Measurements from ENCODE around the gene SLC16A9.

SLC16A9 gene

DNA sequence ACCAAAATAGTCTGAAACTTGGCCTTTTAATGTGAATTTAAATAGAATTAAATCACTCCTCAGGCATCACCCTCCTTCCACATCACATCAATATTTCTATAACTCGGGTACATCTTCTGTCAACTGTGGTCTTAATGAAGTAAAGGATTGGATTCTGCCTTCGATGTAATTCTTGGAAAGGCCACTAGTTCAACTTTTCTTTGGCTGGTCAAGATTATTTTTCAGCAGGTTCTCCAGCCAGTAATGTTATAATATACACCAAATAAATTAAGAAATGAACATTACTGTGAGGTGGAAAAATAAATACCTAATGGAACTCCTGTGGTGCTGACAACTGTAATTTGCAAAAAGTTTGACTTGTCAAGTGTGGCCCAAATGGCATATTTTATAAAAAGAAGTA, 9.7 kb upstream of the SLC16A9 start:
- no peak for DNase-seq (ENCODE audit: low spot score)

DNA sequence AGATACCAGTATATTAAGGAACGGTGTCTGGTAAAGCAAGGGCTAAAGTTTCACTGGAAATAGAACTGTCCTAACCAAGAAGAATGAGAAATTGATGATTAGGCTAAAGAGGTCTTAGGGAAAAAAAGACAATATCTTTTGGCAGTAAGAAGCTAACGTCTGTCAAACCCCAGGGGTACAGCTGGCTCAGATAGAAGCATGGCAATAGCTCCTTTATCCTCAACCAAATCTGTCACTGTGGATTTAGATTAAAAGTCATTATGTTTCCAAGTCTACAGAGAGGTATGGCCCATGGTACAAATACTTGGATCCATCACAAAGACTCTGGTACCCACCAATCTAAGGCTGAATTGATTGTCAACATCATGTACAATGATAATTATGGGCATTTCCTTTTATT, 8.6 kb upstream of the SLC16A9 start:
- DNase-seq (ENCODE audit: low spot score), result no peak

- DNase-seq (ENCODE audit: low spot score), result no peak
Observed at GRCh38 chr10:59713196-59713821, 3.7 kb upstream of the SLC16A9 start.

DNA sequence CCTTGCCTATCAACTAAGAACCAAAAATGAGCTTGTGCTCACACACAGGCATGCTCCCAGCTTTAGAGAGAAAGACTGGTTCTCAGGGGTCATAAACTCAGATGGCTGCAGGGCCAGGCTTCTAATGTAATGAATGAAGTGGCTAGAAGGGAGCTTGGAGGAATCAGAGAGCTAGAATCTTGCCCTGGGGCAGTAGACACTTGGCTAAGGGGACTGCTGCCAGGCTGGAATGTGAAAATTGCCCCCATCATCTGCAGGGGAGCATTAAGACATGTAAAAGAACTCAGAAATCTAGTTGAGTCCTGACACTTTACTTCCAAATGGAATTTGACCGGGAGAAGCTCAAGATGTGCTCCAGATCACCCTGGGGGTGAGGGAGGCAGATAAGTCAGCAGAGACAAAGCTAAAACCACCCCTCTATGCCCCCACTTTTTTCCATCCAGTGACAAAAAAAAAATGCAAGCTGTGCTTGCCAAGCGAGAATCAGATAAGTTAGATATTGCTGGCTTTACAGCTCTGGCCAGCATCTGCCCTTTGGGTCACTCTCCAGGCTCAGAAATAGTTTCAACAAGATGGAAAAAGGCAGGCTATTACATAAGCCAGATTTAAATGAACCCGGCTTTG, 2.3 kb upstream of the SLC16A9 start:
- no peak for DNase-seq (ENCODE audit: low spot score)

DNA sequence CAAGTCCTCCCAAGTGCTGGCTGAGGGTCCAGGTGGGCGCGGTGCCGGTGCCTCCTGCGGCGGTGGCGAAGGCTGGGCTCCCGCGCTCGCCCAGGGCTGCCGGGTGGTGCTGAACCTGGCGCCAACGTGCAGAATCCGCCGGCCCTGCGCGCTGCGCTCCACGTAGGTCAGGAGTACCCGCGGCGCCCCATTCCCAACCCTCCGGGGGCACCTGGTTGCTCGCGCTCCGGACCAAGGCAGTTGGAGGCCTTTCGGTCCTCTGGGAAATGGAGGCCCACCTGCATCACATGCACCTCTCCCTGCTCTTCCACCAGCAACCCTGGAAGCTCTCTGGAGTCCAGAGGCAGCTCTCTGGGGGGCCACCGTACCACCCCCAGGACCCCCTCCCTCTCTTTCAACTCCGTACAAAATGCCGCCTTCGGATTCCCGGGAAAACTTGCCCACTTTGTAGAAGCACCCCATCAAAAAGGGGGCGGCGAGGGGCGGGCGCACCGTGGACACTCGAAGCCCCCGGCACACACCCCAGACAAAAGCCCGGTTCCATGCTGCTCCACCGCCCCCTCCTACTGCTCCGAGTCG, 745 bp downstream of the SLC16A9 start:
- DNase-seq (ENCODE audit: low spot score), result peak; percentile 6

DNA sequence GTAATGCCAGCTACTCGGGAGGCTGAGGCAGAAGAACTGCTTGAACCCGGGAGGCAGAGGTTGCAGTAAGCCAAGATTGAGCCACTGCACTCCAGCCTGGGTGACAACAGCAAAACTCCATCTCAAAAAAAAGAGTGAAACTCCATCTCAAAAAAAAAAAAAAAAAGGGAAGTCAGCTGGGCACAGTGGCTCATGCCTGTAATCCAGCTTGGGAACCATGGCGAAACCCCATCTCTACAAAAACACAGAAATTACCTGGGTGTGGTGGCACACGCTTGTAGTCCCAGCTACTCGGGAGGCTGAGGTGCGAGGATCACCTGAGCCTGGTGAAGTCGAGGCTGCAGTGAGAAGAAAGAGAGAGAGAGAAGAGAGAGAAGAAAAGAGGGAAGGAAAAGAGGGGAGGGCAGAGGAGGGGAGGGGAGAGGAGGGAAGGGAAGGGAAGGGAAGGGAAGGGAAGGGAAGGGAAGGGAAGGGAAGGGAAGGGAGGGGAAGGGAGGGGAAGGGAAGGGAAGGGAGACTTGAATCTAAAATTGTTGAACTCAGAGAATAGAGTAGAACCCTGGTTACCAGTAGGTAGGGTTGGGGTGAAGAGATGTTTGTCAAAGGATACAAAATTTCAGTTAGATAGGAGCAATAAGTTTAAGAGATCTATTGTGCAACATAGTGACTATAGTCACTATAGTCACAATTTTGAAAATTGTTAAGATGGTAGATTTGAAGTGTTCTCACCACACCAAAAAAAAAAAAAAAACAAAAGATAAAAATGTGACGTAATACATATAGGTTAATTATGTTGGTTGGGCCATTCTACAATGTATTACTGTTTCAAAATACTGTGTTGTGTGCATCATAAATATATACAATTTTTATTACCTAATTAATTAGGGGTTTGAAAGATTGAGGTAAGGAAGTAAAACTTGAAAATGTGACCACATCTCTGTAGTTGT, 2.5 kb downstream of the SLC16A9 start:
- no peak for DNase-seq (ENCODE audit: low spot score)

DNA sequence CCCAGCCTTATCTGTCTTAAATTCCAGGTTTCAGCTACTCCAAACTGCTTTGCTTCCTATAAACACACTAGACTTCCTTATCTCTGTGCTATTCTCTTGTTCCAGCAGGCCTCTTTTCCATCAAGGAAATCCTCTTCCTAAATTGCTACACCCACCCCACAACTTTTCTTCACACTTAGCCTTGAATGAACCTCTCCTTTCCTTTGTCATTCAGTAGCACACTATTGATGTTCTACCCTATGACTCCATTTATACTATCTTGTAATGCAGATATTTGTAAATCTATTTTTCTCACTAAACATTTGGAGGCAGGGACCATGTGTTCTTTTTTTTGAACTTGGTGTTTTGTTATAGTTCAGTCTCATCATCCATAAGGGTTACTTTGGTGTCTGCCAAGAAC, 3.7 kb downstream of the SLC16A9 start:
- no peak for DNase-seq (ENCODE audit: low spot score)

GRCh38 chr10:59704630-59705029, 5.0 kb downstream of the SLC16A9 start:
- DNase-seq (ENCODE audit: low spot score), result no peak

- peak; percentile 44 for DNase-seq (ENCODE audit: low spot score)
Observed at GRCh38 chr10:59702347-59702746, 7.3 kb downstream of the SLC16A9 start.

DNA sequence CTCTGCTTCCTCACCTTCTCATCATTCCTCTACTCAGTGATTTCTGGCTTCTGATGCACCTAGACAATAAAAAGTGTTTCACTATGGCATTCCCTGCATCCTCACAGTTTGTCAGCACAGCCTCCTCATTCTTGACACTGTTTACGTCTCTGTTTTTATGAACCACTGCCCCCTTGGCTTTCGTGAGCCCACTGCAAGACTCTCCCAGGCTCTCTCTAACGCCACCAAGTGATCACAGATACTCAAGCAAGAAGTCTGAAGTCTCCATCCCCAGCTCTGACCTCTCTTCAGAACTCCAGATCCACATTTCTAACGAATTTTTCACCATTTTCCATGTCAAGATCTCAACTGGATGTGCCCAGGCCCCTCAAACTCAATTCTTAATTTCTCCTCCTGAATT, 8.9 kb downstream of the SLC16A9 start:
- no peak for DNase-seq (ENCODE audit: low spot score)

GRCh38 chr10:59698326-59698725, 11.3 kb downstream of the SLC16A9 start:
- no peak for DNase-seq (ENCODE audit: low spot score)

DNA sequence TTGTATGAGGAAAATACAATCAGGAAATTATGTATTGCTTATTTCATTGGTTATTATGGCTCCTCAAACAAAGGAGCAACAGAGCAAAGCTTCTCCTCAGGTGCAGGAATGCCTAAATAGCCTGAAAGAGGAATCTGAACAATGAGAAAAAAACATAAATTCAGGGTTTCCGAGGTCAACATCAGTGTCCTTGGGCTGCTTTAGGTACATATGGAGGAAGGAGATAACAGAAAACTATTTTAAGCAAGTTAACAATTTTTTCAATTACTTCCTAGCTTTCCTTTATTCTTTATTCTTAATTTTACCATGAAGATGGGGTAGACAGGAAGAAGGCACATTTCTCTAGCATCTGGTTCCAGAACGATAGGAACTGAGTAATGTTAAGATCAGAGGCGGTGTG, 14.0 kb downstream of the SLC16A9 start:
- no peak for DNase-seq (ENCODE audit: low spot score)

GRCh38 chr10:59694936-59695335, 14.7 kb downstream of the SLC16A9 start:
- DNase-seq (ENCODE audit: low spot score), result no peak

DNA sequence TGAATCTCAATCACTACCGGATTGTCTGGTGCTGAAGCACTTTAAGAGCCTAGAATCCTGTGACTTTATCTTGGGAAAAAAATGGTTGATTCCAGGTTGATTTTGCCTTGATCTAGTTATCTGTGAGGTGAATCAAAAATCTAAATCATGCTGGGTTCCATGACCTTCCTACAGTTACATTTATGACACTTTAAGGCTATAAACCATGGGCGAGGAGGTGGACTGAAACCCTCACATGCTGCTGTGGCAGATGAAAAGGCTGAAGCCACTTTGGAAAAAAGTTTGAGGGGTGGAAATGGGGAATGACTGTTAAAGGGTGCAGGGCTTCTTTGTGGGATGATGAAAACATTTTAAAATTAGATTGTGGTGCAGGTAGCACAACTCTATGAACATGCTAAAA, 17.5 kb downstream of the SLC16A9 start:
- no peak for DNase-seq (ENCODE audit: low spot score)

GRCh38 chr10:59688921-59689351, 20.7 kb downstream of the SLC16A9 start:
- no peak for DNase-seq (ENCODE audit: low spot score)

- DNase-seq (ENCODE audit: low spot score), result no peak
Observed at GRCh38 chr10:59687657-59688056, 22.0 kb downstream of the SLC16A9 start.

DNA sequence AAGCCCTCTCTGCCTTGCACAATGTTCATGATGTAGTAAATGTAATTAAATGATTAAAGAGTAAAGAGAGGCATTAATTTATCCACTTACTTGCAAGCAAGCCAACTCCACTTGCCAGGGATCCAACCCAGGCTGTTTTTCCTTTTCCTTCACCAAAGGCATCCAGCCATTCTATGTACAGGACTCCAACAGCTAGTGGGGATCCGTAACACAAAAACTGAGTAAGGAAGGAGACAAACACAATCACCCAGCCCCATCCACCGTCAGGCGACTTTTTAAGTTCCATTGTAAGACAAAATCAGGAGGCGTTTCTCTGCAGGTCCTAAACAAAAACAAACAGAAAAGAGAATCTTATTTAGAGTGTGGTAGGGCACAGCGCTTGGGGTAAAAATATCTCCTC, 25.6 kb downstream of the SLC16A9 start:
- no peak for DNase-seq (ENCODE audit: low spot score)

- DNase-seq (ENCODE audit: low spot score), result no peak
Observed at GRCh38 chr10:59682986-59683937, 26.4 kb downstream of the SLC16A9 start.

DNA sequence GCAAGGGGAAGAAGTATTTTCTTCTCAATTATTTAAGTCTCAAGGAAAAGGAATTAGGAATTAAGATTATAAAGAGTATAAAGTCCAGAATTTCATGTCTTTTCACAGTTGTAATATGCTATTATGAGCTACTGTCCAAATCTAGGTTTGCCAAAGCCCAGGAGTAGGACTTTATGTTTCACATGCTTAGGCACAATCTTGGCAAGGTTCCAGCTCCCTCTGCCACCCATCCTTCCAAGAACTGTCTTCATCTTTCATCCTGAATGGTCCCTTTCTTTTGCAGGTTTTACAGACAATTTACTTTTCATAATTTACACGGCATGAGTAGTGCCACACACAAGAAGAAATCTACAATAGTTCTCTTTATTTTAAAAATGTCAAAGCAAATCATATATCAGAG, 29.5 kb downstream of the SLC16A9 start:
- no peak for DNase-seq (ENCODE audit: low spot score)

GRCh38 chr10:59678884-59679301, 30.8 kb downstream of the SLC16A9 start:
- peak; percentile 81 for DNase-seq (ENCODE audit: low spot score)

- DNase-seq (ENCODE audit: low spot score), result no peak
Observed at GRCh38 chr10:59677253-59677831, 32.3 kb downstream of the SLC16A9 start.

Measured in activated CD4-positive, alpha-beta T cell treated with anti-CD3 and anti-CD28 coated beads, Interleukin-2, Interleukin-4, amounts not matched to agents 100 ng/mL and 50 ng/mL, durations not matched to agents 16 hours and 8 hours (primary cell).